ENCODE measurements around the gene ITPR3. TPM values are rescaled to one million over a fixed set of nuclear protein-coding genes. Genes with fewer than 3 reads are reported as not detected.

Gene ITPR3
- total and polyA plus RNA-seq, 10 donors, result 9.9 to 95.6 (median 62.1) TPM

DNA sequence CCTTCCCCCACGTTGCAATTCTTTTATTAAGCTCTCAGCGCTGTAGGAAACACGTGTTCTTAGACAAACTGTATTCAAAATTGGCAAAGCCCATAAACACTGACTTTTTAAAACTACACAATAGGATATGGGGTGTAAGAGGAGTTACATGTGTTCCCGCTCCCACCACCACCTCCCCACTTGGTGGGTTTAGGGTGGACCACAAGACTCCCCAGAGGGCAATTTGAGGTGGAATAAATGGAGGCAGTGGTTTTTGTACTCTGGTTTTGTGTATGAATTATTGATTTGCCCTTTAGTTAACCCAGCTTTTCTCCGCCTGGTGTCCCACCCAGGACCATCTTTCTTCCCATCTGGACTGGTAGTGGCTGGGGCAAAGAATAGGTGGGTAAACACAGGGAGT lies 86.6 kb downstream of the ITPR3 start:
- peak; percentile 20 for DNase-seq
- 88 to 91% (median 89%) methylated on average over 5 of the region's 5 CpGs for WGBS, 5 donors
- no peak overlapping the region for H3K27ac ChIP-seq
- H3K36me3 ChIP-seq, result peaks cover 0 to 40% (median 5%) of the 10 kb centered on the region in 6 donors
- peaks cover 16 to 65% (median 28%) of the 10 kb centered on the region in 6 donors for H3K4me1 ChIP-seq
- no peak overlapping the region for H3K4me3 ChIP-seq
- intact Hi-C loops (cut with DNase I; ENCODE audit: low total_unique reads), result no loop called here
- no peaks in the 10 kb centered on the region for H3K9me3 ChIP-seq
- TF ChIP-seq POLR2AphosphoS5 (IDR thresholded peaks at IDR 0.05) (no peak), POLR2A (IDR thresholded peaks at IDR 0.05) (no peak)
- TF ChIP-seq, protein P1, sequence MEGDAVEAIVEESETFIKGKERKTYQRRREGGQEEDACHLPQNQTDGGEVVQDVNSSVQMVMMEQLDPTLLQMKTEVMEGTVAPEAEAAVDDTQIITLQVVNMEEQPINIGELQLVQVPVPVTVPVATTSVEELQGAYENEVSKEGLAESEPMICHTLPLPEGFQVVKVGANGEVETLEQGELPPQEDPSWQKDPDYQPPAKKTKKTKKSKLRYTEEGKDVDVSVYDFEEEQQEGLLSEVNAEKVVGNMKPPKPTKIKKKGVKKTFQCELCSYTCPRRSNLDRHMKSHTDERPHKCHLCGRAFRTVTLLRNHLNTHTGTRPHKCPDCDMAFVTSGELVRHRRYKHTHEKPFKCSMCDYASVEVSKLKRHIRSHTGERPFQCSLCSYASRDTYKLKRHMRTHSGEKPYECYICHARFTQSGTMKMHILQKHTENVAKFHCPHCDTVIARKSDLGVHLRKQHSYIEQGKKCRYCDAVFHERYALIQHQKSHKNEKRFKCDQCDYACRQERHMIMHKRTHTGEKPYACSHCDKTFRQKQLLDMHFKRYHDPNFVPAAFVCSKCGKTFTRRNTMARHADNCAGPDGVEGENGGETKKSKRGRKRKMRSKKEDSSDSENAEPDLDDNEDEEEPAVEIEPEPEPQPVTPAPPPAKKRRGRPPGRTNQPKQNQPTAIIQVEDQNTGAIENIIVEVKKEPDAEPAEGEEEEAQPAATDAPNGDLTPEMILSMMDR (IDR thresholded peaks at IDR 0.05 in 8 of 11, conservative IDR thresholded peaks at IDR 0.05 in 3 of 11), result no peak
- H3K27me3 ChIP-seq (replicated peaks in 1 of 7), result no peaks in the 10 kb centered on the region

DNA sequence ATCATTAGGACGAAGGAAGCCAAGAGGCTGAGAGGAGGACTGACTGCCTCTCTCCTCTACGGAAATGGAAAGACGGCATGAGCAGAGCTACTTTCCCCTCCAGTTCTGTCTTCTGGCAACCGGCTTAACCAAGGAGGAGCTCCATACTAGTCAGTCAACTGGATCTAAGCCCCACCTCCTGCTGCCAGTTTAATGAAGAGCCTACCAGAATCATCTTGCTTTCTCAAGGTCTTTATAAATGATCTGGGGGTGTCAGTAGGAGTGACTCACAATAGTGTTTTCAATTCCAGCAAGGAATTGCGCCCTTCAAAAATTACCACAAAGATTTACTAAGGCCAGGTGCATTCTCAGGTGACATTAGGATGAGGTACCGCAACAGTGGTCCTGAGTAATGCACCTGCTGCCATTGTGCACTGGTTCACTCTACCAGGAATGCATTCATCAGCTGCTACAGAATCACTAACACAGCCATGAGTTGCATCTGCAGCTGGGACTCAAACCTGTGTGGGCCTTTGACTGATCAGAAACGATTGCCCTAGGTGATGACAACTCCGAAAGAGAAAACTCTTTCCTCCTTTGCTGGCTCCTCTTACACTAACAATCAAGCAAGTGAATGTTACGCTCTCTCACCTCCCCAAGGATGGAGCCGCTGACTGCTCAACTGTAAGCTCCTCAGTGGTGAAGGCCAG lies 87.5 kb downstream of the ITPR3 start:
- intact Hi-C loops (cut with DNase I; ENCODE audit: low total_unique reads), result no loop called here
- peak; percentile 23 for DNase-seq
- TF ChIP-seq, protein P1 (IDR thresholded peaks at IDR 0.05 in 8 of 11, conservative IDR thresholded peaks at IDR 0.05 in 3 of 11), result no peak
- TF ChIP-seq POLR2AphosphoS5 (IDR thresholded peaks at IDR 0.05) (no peak), POLR2A (IDR thresholded peaks at IDR 0.05) (no peak)
- H3K4me3 ChIP-seq, result no peak overlapping the region
- WGBS, 5 donors, result 94 to 97% (median 95%) methylated on average over 10 of the region's 10 CpGs
- H3K27ac ChIP-seq, result no peak overlapping the region
- H3K27me3 ChIP-seq (replicated peaks in 1 of 7), result no peaks in the 10 kb centered on the region
- peaks cover 16 to 61% (median 28%) of the 10 kb centered on the region in 6 donors for H3K4me1 ChIP-seq
- no peaks in the 10 kb centered on the region for H3K9me3 ChIP-seq
- H3K36me3 ChIP-seq, result peaks cover 0 to 40% (median 5%) of the 10 kb centered on the region in 6 donors

DNA sequence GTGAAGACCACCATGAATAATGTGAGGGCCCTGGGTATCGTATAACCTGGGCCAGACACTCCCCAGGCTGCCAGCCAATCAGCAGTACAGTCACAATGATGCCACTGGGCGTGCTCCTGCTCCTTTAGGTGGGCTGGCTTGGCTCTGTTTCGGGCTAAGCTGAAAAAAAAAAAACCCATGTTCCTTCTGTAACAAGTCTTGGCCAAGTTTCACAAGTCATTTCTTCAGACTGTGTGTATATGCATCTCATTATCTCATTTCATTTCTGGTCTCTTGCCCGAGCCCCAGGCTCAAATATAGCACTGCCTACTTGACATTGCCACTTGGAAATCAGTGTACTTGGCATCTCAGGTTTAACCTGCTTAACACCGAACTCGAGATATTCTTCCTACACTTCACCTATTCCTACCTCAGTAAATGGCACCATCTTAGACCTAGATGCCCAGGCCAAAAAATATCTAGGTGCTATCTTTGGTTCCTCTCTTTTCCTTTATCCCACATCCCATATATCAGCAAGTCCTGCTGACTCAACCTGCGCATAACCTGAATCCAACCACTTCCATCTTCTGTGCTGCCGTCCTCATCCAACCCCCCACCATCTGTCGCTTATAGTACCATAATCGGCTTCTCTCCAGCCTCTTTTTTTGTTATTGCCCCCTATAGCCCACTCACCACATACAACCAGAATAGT lies 88.6 kb downstream of the ITPR3 start:
- H3K4me3 ChIP-seq, result peak overlapping the region in 1 of 8 donors; percentile 93
- DNase-seq, result peak; percentile 28
- H3K9me3 ChIP-seq, result no peaks in the 10 kb centered on the region
- TF ChIP-seq POLR2A (IDR thresholded peaks at IDR 0.05) (no peak), POLR2AphosphoS5 (IDR thresholded peaks at IDR 0.05) (no peak)
- TF ChIP-seq, protein P1 (IDR thresholded peaks at IDR 0.05 in 8 of 11, conservative IDR thresholded peaks at IDR 0.05 in 3 of 11), result no peak
- 90 to 93% (median 92%) methylated on average over 10 of the region's 10 CpGs for WGBS, 5 donors
- no peak overlapping the region for H3K27ac ChIP-seq
- peaks cover 10 to 50% (median 24%) of the 10 kb centered on the region in 6 donors for H3K4me1 ChIP-seq
- H3K36me3 ChIP-seq, result peaks cover 0 to 33% (median 5%) of the 10 kb centered on the region in 6 donors
- intact Hi-C loops (cut with DNase I; ENCODE audit: low total_unique reads), result no loop called here
- no peaks in the 10 kb centered on the region for H3K27me3 ChIP-seq (replicated peaks in 1 of 7)

Measured in spleen (tissue), 11 donors.